K562 (cell line): Measurements from ENCODE around the gene TCF12. TPM values are rescaled to one million over a fixed set of nuclear protein-coding genes. Genes with fewer than 3 reads are reported as not detected.

ENCODE experiments used
- AFF4 ChIP-seq: sonication (generic); formaldehyde crosslinking; IDR thresholded peaks from 2 replicates; pipeline ENCODE4 v1.8.0; 2023; ENCODE audit warnings: mild to moderate bottlenecking, missing genetic modification reagents
- ATF1 ChIP-seq, 2 experiments: fragments of 450-650 bp in 1 of 2; IDR thresholded peaks; 2 replicates each; pipeline ENCODE4 v1.6.1; 2016; ENCODE audit warnings: missing compliant biosample characterization in 1 of 2, missing genetic modification characterization in 1 of 2
- ATF3 ChIP-seq, 2 experiments: fragments of 450-650 bp in 1 of 2; sonication (generic) in 1 of 2; formaldehyde crosslinking in 1 of 2; IDR thresholded peaks in 1 of 2; conservative IDR thresholded peaks in 1 of 2; 2 replicates each; pipeline versions ENCODE4 v1.6.1 to v1.8.1; 2016 to 2023; ENCODE audit warnings: mild to moderate bottlenecking in 2 of 2, moderate library complexity in 2 of 2, inconsistent platforms in 1 of 2, missing genetic modification reagents in 1 of 2
- BCLAF1 ChIP-seq, 2 experiments: fragments of 450-650 bp in 1 of 2; IDR thresholded peaks; 2 replicates each; pipeline ENCODE4 v1.6.1; 2011 to 2017; ENCODE audit warnings: low read depth in 2 of 2, antibody characterized with exemption in 1 of 2, borderline replicate concordance in 1 of 2, low read length in 1 of 2, mild to moderate bottlenecking in 1 of 2, mixed read lengths in 1 of 2; ENCODE audit not compliant: control insufficient read depth in 1 of 2
- MAFG ChIP-seq: fragments of 450-650 bp; conservative IDR thresholded peaks from 2 replicates; pipeline ENCODE4 v1.6.1; 2016; ENCODE audit warnings: missing genetic modification characterization, missing compliant biosample characterization
- TCF7L2 ChIP-seq: fragments of 150-350 bp; IDR thresholded peaks from 2 replicates; pipeline ENCODE4 v1.6.1; 2016; ENCODE audit warnings: low read depth, mild to moderate bottlenecking, low read length, moderate library complexity
- U2AF1 ChIP-seq: fragments of 200-400 bp; formaldehyde crosslinking; optimal IDR thresholded peaks from 2 replicates; pipeline ENCODE3; 2017; ENCODE audit warnings: mild to moderate bottlenecking, low read depth, low read length, moderate library complexity
- ZFP91 ChIP-seq: sonication (generic); formaldehyde crosslinking; IDR thresholded peaks from 2 replicates; pipeline ENCODE4 v1.8.0; 2022; ENCODE audit warnings: mild to moderate bottlenecking, missing genetic modification reagents
- ZNF175 ChIP-seq: fragments of 200-800 bp; sonication (Bioruptor generic); IDR thresholded peaks from 2 replicates; pipeline ENCODE4 v1.6.1; 2016; ENCODE audit warnings: low read depth, mild to moderate bottlenecking, missing genetic modification characterization, missing compliant biosample characterization
- ZNF384 ChIP-seq: IDR thresholded peaks from 2 replicates; pipeline ENCODE4 v1.6.1; 2012; ENCODE audit warnings: low read depth, low read length, improper control_type of control experiment
- ZNF586 ChIP-seq: fragments of 450-650 bp; formaldehyde crosslinking; conservative IDR thresholded peaks from 2 replicates; pipeline ENCODE4 v1.4.0; 2020; ENCODE audit warnings: mild to moderate bottlenecking, moderate library complexity
- polyA plus RNA-seq, 8 experiments: library from polyadenylated mRNA; depleted of rRNA in 4 of 8; stranded (reverse) in 5 of 8; unstranded in 3 of 8; fragments of >200 nt; fragmentation: Nextera tagmentation in 2 of 8; fragmentation: Illumina TruSeq in 1 of 8; extraction: Ambion mirVana in 2 of 8; extraction: Trizol in 1 of 8; gene quantifications; 2 replicates each; pipeline versions ENCODE4 v1.2.1 to v1.2.3, GENCODE V29; 2011 to 2014; ENCODE audit warnings: inconsistent platforms in 1 of 8, missing spikeins in 1 of 8
- total RNA-seq, 7 experiments: library from RNA; depleted of rRNA in 6 of 7; stranded (reverse); fragments of >200 nt in 6 of 7; fragmentation: Illumina TruSeq in 2 of 7; extraction: Trizol in 2 of 7; gene quantifications; 2 replicates each; pipeline versions ENCODE4 v1.2.1 to v1.2.3, GENCODE V29; 2011 to 2021; ENCODE audit warnings: low replicate concordance in 1 of 7

The TCF12 gene
- total and polyA plus RNA-seq, 9 of the 15 experiments (the other 6 are each of a cell fraction or from before 2014, with no cell fraction given): 10.5 to 132 (median 52.9) TPM

DNA sequence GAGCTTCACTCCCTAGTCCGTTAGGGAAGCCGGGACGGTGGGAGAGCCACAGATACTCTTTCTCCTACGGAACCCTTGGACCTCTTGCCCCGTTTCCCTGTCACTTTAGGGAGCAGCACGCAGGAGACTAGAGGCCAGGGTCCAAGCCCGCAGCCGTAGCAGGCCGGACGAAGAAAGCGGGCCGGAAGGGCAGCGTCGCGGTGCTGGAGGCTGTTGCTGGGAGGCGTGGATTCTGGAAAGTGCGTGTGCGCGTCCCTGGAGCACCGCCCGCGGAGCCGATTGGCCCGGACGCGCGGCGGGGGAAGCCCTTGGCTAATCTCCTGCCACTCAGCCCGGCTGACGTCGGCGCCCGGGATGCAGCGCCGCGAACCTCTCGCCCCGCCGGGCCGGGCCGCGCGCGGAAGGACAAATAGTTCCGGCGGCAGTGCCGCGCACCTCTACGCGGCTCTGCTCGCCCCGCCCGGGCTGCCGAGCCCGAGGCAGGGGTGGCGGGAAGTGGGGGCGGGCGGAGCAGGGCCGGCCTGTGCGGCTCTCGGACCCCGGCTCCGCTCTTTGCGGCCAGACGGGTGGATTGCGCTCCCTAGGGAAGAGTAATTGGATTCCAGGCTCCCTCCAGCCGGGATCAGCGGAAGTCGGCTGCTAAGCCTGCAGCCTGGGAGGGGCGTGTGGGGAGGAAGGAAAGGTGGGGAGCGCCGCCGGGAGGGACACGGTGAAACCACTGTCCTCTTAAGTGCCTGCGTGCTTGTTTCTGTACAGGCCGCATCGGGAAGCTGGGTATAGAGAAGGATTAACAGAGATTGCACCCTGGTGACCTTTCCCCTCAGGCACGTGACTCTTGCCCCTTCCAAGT is 31.3 kb upstream of the TCF12 start (continued):
- no peak for TF ChIP-seq ATF3 (IDR thresholded peaks at IDR 0.05)
- peak; percentile 47; the same call in 1 of the 2 replicates for TF ChIP-seq ATF3 (CRISPR knock-in tag; conservative IDR thresholded peaks at IDR 0.05)
- TF ChIP-seq AFF4: no peak
- TF ChIP-seq ZNF175: peak; percentile 39
- 0 out of 4 replicates have a peak, but pooled peaks of 1 of the 2 experiments have one; percentile 17 for TF ChIP-seq BCLAF1 (IDR thresholded peaks at IDR 0.05; ENCODE audit: borderline replicate concordance in 1 of 2, control insufficient read depth in 1 of 2, low read depth in 2 of 2, low read length in 1 of 2)
- peak; percentile 92 for TF ChIP-seq U2AF1
- TF ChIP-seq TCF7L2: no peak
- TF ChIP-seq MAFG (tag): no peak
- TF ChIP-seq ZNF586 (CRISPR knock-in tag): no peak
- peak; percentile 33; the same call in 1 of the 2 replicates for TF ChIP-seq ATF1 (CRISPR knock-in tag; IDR thresholded peaks at IDR 0.05)
- TF ChIP-seq ATF1 (tag; IDR thresholded peaks at IDR 0.05): peak; percentile 97
- no peak; the same call in 1 of the 2 replicates for TF ChIP-seq ZNF384
- TF ChIP-seq ZFP91: no peak
